ENCODE measurements around the gene GRB14. TPM values are rescaled to one million over a fixed set of nuclear protein-coding genes. Genes with fewer than 3 reads are reported as not detected.

Gene GRB14
- total and polyA plus RNA-seq, 2 of the 13 experiments (the other 11 are each of a cell fraction or from before 2014, with no cell fraction given) = 4.6 to 5.8 TPM

GRCh38 chr2:164514491-164514890, 106.8 kb downstream of the GRB14 start:
- BruUV-seq (replicated peaks) = no TSS peak
- FAIRE-seq = peak; percentile 73
- in situ Hi-C loops (cut with HindIII; ENCODE audit: extremely low pct_ligation_motif_present, low pct_unique_long_range_greater_than_20kb) = no loop called here
- TF ChIP-seq PPARG (CRISPR knock-in tag; conservative IDR thresholded peaks at IDR 0.05) (peak; percentile 99), SOX13 (IDR thresholded peaks at IDR 0.05) (no peak), SOX13 (CRISPR knock-in tag; conservative IDR thresholded peaks at IDR 0.05 in 1 of 2, IDR thresholded peaks at IDR 0.05 in 1 of 2) (peak in 1 of 2 experiments; percentile 72; a peak in 2 of 4 replicates), ZMYM3 (CRISPR knock-in tag; IDR thresholded peaks at IDR 0.05) (0 out of 2 replicates have a peak, but pooled peaks have one; percentile 43), FOXP4 (CRISPR knock-in tag; IDR thresholded peaks at IDR 0.05) (0 out of 2 replicates have a peak, but pooled peaks have one; percentile 21), ZMYM2 (CRISPR knock-in tag; IDR thresholded peaks at IDR 0.05) (peak; percentile 65), IKZF1 (IDR thresholded peaks at IDR 0.05) (no peak), FOXK1 (CRISPR knock-in tag; IDR thresholded peaks at IDR 0.05; ENCODE audit: borderline replicate concordance, low read depth) (peak; percentile 44; the same call in 1 of the 2 replicates), ZNF101 (CRISPR knock-in tag; IDR thresholded peaks at IDR 0.05; ENCODE audit: borderline replicate concordance, low read depth) (no peak), HNF1B (CRISPR knock-in tag; IDR thresholded peaks at IDR 0.05) (peak; percentile 27; the same call in 1 of the 2 replicates), RARA (CRISPR knock-in tag; IDR thresholded peaks at IDR 0.05) (peak; percentile 56), ZSCAN20 (CRISPR knock-in tag; IDR thresholded peaks at IDR 0.05; ENCODE audit: borderline replicate concordance) (no peak), MXD3 (CRISPR knock-in tag; IDR thresholded peaks at IDR 0.05) (no peak), BCL6 (CRISPR knock-in tag; IDR thresholded peaks at IDR 0.05) (peak; percentile 99), PITX1 (CRISPR knock-in tag; IDR thresholded peaks at IDR 0.05) (peak; percentile 47; the same call in 1 of the 2 replicates), FOSL1 (CRISPR knock-in tag; IDR thresholded peaks at IDR 0.05; ENCODE audit: borderline replicate concordance) (peak; percentile 85), SUZ12 (IDR thresholded peaks at IDR 0.05; ENCODE audit: low read depth, low read length) (no peak), FOXA1 (IDR thresholded peaks at IDR 0.05) (no peak), FOXA1 (CRISPR knock-in tag; IDR thresholded peaks at IDR 0.05) (peak; percentile 44; the same call in 1 of the 2 replicates)
- TF ChIP-seq, protein P1, sequence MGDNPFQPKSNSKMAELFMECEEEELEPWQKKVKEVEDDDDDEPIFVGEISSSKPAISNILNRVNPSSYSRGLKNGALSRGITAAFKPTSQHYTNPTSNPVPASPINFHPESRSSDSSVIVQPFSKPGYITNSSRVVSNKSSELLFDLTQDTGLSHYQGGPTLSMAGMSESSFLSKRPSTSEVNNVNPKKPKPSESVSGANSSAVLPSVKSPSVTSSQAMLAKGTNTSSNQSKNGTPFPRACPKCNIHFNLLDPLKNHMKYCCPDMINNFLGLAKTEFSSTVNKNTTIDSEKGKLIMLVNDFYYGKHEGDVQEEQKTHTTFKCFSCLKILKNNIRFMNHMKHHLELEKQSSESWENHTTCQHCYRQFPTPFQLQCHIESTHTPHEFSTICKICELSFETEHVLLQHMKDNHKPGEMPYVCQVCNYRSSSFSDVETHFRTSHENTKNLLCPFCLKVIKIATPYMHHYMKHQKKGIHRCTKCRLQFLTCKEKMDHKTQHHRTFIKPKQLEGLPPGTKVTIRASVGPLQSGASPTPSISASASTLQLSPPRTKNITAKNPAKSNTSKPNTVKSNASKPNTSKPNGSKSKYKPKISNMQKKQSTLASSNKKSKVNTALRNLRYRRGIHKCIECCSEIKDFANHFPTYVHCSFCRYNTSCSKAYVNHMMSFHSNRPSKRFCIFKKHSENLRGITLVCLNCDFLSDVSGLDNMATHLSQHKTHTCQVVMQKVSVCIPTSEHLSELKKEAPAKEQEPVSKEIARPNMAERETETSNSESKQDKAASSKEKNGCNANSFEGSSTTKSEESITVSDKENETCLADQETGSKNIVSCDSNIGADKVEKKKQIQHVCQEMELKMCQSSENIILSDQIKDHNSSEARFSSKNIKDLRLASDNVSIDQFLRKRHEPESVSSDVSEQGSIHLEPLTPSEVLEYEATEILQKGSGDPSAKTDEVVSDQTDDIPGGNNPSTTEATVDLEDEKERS (CRISPR knock-in tag; IDR thresholded peaks at IDR 0.05) = peak; percentile 78; the same call in 1 of the 2 replicates

More at GRCh38 chr2:164514491-164514890, 106.8 kb downstream of the GRB14 start:
- Histone ChIP-seq H3K9me3 (ENCODE audit: low read length) (peaks cover 36% of the 10 kb centered on the region), H2AFZ (ENCODE audit: low read length) (peak overlapping the region; percentile 74), H3K79me2 (ENCODE audit: insufficient read depth, low read length) (no peaks in the 10 kb centered on the region), H3K4me1 (ENCODE audit: insufficient read depth, low read length) (peaks cover 25% of the 10 kb centered on the region), H3K4me2 (ENCODE audit: low read depth, low read length) (peak overlapping the region; percentile 55), H4K20me1 (ENCODE audit: insufficient read depth, low read length) (no peaks in the 10 kb centered on the region), H3K27me3 (ENCODE audit: control insufficient read depth in 1 of 2, insufficient read depth in 2 of 2, low read length in 2 of 2) (no peaks in the 10 kb centered on the region), H3K36me3 (replicated peaks in 1 of 2; ENCODE audit: control insufficient read depth in 1 of 2, insufficient read depth in 2 of 2, low read length in 2 of 2) (no peaks in the 10 kb centered on the region), H3K27ac (ENCODE audit: extremely low read length, insufficient read depth, low read length) (peak overlapping the region; percentile 45), H3K4me3 (replicated peaks in 1 of 3; ENCODE audit: insufficient read depth in 1 of 3, low read depth in 2 of 3, low read length in 3 of 3) (peak overlapping the region in 1 of 3 experiments; percentile 17; a peak in 2 of 6 replicates), H3K9ac (ENCODE audit: insufficient read depth, low read depth, low read length) (peak overlapping the region; percentile 22; the same call in 1 of the 2 replicates)
- DNase-seq (ENCODE audit: low spot score) (peak; percentile 88), ATAC-seq (peak; percentile 94)
- ChIA-PET POLR2A (no interaction called here), CTCF (ENCODE audit: low intra/inter-chr PET ratio, low total read pairs) (no interaction called here)
- WGBS (ENCODE audit: low lambda C conversion rate) = 39% methylated on average over 2 of the region's 2 CpGs
- intact Hi-C loops (cut with micrococcal nuclease; ENCODE audit: unreplicated experiment) = no loop called here
